SKM-1 treated with dmso at 0.1 percent for 144 hours (cell line): Measurements from ENCODE around the gene KLK3.
"Not testable (repeated sequence)": the region's sequence is repeated elsewhere in the genome, so short reads cannot be mapped to it uniquely, and the experiment has no call there.

Source experiments
- DNase-seq: peaks from one replicate; lab custom pipeline; 2025; ENCODE audit not compliant: unreplicated experiment; lab: John Stamatoyannopoulos, UW

KLK3 gene

GRCh38 chr19:50859849-50860248 lies 5.1 kb downstream of the KLK3 start:
- DNase-seq: no peak

- no peak for DNase-seq
These were observed 6.3 kb downstream of the KLK3 start for GRCh38 chr19:50861010-50861409.

- DNase-seq: no peak
These were observed 7.0 kb downstream of the KLK3 start for GRCh38 chr19:50861496-50862286.

GRCh38 chr19:50869479-50869878 lies 14.8 kb downstream of the KLK3 start:
- no peak for DNase-seq

- DNase-seq: no peak
These were observed 15.8 kb downstream of the KLK3 start for GRCh38 chr19:50870417-50871089.

GRCh38 chr19:50873056-50873455 lies 18.3 kb downstream of the KLK3 start, which contains the start of gene KLK2:
TSS of gene KLK2 (plus strand) at chr19:50873439. CDS start at chr19:50873474, 35 bp downstream.
- DNase-seq: no peak

GRCh38 chr19:50874211-50874610 lies 19.5 kb downstream of the KLK3 start:
- no peak for DNase-seq

- DNase-seq: no peak
These were observed 21.2 kb downstream of the KLK3 start for GRCh38 chr19:50875795-50876422.

- no peak for DNase-seq
These were observed 21.7 kb downstream of the KLK3 start for GRCh38 chr19:50876456-50876855.

- DNase-seq: no peak
These were observed 22.6 kb downstream of the KLK3 start for GRCh38 chr19:50877338-50877737.

- no peak for DNase-seq
These were observed 24.1 kb downstream of the KLK3 start for GRCh38 chr19:50878851-50879250.

GRCh38 chr19:50880241-50880640 lies 25.5 kb downstream of the KLK3 start:
- DNase-seq: no peak

GRCh38 chr19:50882188-50882587 lies 27.5 kb downstream of the KLK3 start:
- DNase-seq: no peak

- no peak for DNase-seq
These were observed 34.9 kb downstream of the KLK3 start for GRCh38 chr19:50889638-50890037.

GRCh38 chr19:50890422-50891252 lies 35.9 kb downstream of the KLK3 start:
- DNase-seq: no peak

- no peak for DNase-seq
These were observed 36.5 kb downstream of the KLK3 start for GRCh38 chr19:50891253-50891625.

- DNase-seq: no peak
These were observed 38.5 kb downstream of the KLK3 start for GRCh38 chr19:50893047-50893736.

GRCh38 chr19:50894478-50895356 lies 40.0 kb downstream of the KLK3 start:
- DNase-seq: no peak

- DNase-seq: not testable (repeated sequence)
These were observed 41.4 kb downstream of the KLK3 start for GRCh38 chr19:50896089-50896590.
